DOHH2 (cell line): ENCODE measurements around the gene ABCC9.

ENCODE experiments used
- H3F3A ChIP-seq: fragments of 200-600 bp; sonication (generic), shearing (Covaris generic); 2 replicates; pipeline ENCODE4 v1.6.0; 2016; ENCODE audit warnings: antibody characterized with exemption, mild to moderate bottlenecking; ENCODE audit not compliant: control insufficient read depth, insufficient read depth
- H3K27ac ChIP-seq: fragments of 200-600 bp; sonication (generic); 2 replicates; pipeline ENCODE4 v1.5.1; 2014; ENCODE audit warnings: low read depth, mild to moderate bottlenecking, low read length, moderate library complexity
- H3K27me3 ChIP-seq: fragments of 200-600 bp; sonication (generic); 2 replicates; pipeline ENCODE4 v1.6.1; 2014; ENCODE audit warnings: mild to moderate bottlenecking, low read length, mixed read lengths; ENCODE audit not compliant: control insufficient read depth
- H3K36me3 ChIP-seq: fragments of 200-600 bp; sonication (generic); 2 replicates; pipeline ENCODE4 v1.6.1; 2014; ENCODE audit warnings: mild to moderate bottlenecking, low read length, moderate library complexity, mixed read lengths; ENCODE audit not compliant: control insufficient read depth
- H3K4me1 ChIP-seq: fragments of 200-600 bp; sonication (generic); 2 replicates; pipeline ENCODE4 v1.6.1; 2014; ENCODE audit warnings: mild to moderate bottlenecking, low read length, mixed read lengths; ENCODE audit not compliant: control insufficient read depth
- H3K4me2 ChIP-seq: fragments of 200-600 bp; sonication (generic); 2 replicates; pipeline ENCODE4 v1.6.0; 2014; ENCODE audit warnings: mild to moderate bottlenecking, low read length, moderate library complexity
- H3K4me3 ChIP-seq: fragments of 200-600 bp; sonication (generic); 2 replicates; pipeline ENCODE4 v1.5.1; 2014; ENCODE audit warnings: mild to moderate bottlenecking, low read length, mixed read lengths
- H3K79me2 ChIP-seq: fragments of 200-600 bp; sonication (generic); 2 replicates; pipeline ENCODE4 v1.6.1; 2014; ENCODE audit warnings: mild to moderate bottlenecking, low read length, mixed read lengths; ENCODE audit not compliant: control insufficient read depth
- H3K9me2 ChIP-seq: fragments of 200-600 bp; sonication (generic); replicated peaks from 2 replicates; pipeline ENCODE4 v1.6.1; 2014; ENCODE audit warnings: mild to moderate bottlenecking, low read length, mixed read lengths; ENCODE audit not compliant: control insufficient read depth
- H3K9me3 ChIP-seq: fragments of 200-600 bp; sonication (generic); 2 replicates; pipeline ENCODE4 v1.6.1; 2014; ENCODE audit warnings: antibody characterized with exemption, low read length, mixed read lengths; ENCODE audit not compliant: control insufficient read depth, insufficient read depth
- H4K20me1 ChIP-seq: fragments of 200-600 bp; sonication (generic); 2 replicates; pipeline ENCODE4 v1.6.0; 2014; ENCODE audit warnings: low read depth, mild to moderate bottlenecking, antibody characterized with exemption, low read length, moderate library complexity; ENCODE audit not compliant: control insufficient read depth, insufficient read depth
- CTCF ChIP-seq: fragments of 200-600 bp; sonication (generic); IDR thresholded peaks from one replicate; pipeline ENCODE4 v1.5.1; 2014; ENCODE audit warnings: antibody characterized with exemption, mild to moderate bottlenecking, low read depth, low read length; ENCODE audit not compliant: poor library complexity, severe bottlenecking
- EZH2phosphoT487 ChIP-seq: fragments of 200-600 bp; sonication (generic); IDR thresholded peaks from 2 replicates; pipeline ENCODE4 v1.6.1; 2017; ENCODE audit warnings: borderline replicate concordance, mild to moderate bottlenecking, antibody characterized with exemption, low read length, moderate library complexity, mixed read lengths

ABCC9 gene

DNA sequence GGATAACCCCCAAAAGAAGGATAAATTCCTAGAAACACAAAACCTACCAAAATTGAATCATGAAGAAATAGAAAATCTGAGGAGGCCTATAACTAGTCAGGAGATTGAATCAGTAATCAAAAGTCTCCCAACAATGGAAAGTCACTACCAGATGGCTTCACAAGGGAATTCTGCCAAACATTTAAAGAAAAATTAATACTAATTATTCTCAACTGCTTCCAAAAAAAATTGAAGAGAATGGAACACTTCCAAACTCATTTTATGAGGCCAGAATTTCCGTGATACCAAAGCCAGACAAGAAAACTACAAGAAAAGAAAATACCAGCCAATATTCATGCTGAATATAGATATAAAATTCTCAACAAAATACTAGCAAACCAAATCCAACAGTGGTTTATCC lies 7.8 kb upstream of the ABCC9 start:
- TF ChIP-seq CTCF: no peak
- TF ChIP-seq EZH2phosphoT487: no peak

DNA sequence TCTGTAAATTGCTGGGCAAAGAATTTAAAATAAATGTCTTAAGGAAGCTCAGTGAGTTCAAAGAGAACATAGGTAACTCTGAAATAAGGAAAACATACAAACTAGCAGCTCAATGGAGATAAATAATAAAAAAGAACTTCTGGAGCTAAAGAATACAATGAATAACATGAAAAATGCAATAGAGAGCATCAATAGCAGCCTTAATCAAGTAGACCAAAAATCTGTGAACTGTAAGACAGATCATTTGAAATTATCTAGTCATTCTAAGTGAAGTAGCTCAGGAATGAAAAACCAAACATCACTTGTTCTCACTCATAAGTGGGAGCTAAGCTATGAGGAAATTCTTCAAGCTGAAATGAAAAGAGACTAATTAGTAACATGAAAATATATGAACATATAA lies 5.8 kb upstream of the ABCC9 start:
- H3K79me2 ChIP-seq: no peaks in the 10 kb centered on the region
- no peak overlapping the region for H3K27ac ChIP-seq
- no peaks in the 10 kb centered on the region for H3K4me1 ChIP-seq
- H3K9me2 ChIP-seq: no peaks in the 10 kb centered on the region
- H3K4me3 ChIP-seq: no peak overlapping the region
- no peaks in the 10 kb centered on the region for H3K36me3 ChIP-seq
- TF ChIP-seq EZH2phosphoT487: no peak
- TF ChIP-seq CTCF: no peak
- H4K20me1 ChIP-seq: no peaks in the 10 kb centered on the region
- H3K4me2 ChIP-seq: no peak overlapping the region
- H3K9me3 ChIP-seq: no peaks in the 10 kb centered on the region
- H3F3A ChIP-seq: no peaks in the 10 kb centered on the region
- H3K27me3 ChIP-seq: no peaks in the 10 kb centered on the region

More for the DNA sequence above, 7.8 kb upstream of the ABCC9 start:
- no peaks in the 10 kb centered on the region for H3K79me2 ChIP-seq
- no peaks in the 10 kb centered on the region for H3K9me2 ChIP-seq
- no peaks in the 10 kb centered on the region for H4K20me1 ChIP-seq
- no peak overlapping the region for H3K4me3 ChIP-seq
- H3K27me3 ChIP-seq: no peaks in the 10 kb centered on the region
- no peaks in the 10 kb centered on the region for H3K4me1 ChIP-seq
- no peaks in the 10 kb centered on the region for H3K36me3 ChIP-seq
- no peak overlapping the region for H3K27ac ChIP-seq
- H3F3A ChIP-seq: no peaks in the 10 kb centered on the region
- no peak overlapping the region for H3K4me2 ChIP-seq
- no peaks in the 10 kb centered on the region for H3K9me3 ChIP-seq

- H3K4me1 ChIP-seq: no peaks in the 10 kb centered on the region
- no peaks in the 10 kb centered on the region for H3K79me2 ChIP-seq
- H3K4me2 ChIP-seq: no peak overlapping the region
- no peak overlapping the region for H3K4me3 ChIP-seq
- H3K27ac ChIP-seq: no peak overlapping the region
- H3K36me3 ChIP-seq: no peaks in the 10 kb centered on the region
- H3F3A ChIP-seq: no peaks in the 10 kb centered on the region
- no peaks in the 10 kb centered on the region for H3K9me2 ChIP-seq
- TF ChIP-seq CTCF: no peak
- TF ChIP-seq EZH2phosphoT487: no peak
- H4K20me1 ChIP-seq: no peaks in the 10 kb centered on the region
- no peaks in the 10 kb centered on the region for H3K27me3 ChIP-seq
- H3K9me3 ChIP-seq: no peaks in the 10 kb centered on the region; the same call in 1 of the 2 replicates
Measured at GRCh38 chr12:21945002-21945401, 3.8 kb upstream of the ABCC9 start.

DNA sequence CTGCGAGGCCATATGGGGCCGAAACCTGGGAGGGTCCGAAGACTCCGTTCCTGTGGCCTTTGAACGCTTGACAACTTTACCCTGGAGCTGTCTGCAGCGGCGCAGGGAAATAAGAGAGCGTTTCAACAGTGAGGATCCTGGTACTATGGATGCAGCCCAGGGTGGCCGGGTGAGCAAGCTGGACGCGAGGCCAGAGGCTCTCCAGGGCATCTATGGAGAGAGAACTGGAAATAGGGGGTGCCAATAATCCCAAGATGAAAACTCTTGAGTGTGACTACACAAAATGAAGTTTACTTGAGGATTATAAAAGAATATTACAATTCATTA lies 1.1 kb upstream of the ABCC9 start:
- Histone ChIP-seq H3K4me3 (no peak overlapping the region), H3K9me2 (no peaks in the 10 kb centered on the region), H3K4me2 (no peak overlapping the region), H4K20me1 (no peaks in the 10 kb centered on the region), H3K27ac (no peak overlapping the region), H3K79me2 (no peaks in the 10 kb centered on the region), H3K36me3 (no peaks in the 10 kb centered on the region), H3F3A (no peaks in the 10 kb centered on the region), H3K27me3 (no peaks in the 10 kb centered on the region), H3K9me3 (no peaks in the 10 kb centered on the region; the same call in 1 of the 2 replicates), H3K4me1 (no peaks in the 10 kb centered on the region)
- TF ChIP-seq EZH2phosphoT487 (no peak), CTCF (no peak)
